Measurements from ENCODE around the gene SEMA4D.

Gene SEMA4D

GRCh38 chr9:89428901-89429890 is 68.7 kb downstream of the SEMA4D start:
- no peak for DNase-seq (ENCODE audit: low spot score)

- DNase-seq (ENCODE audit: low spot score): no peak
These were observed 69.6 kb downstream of the SEMA4D start for GRCh38 chr9:89428222-89428761.

DNA sequence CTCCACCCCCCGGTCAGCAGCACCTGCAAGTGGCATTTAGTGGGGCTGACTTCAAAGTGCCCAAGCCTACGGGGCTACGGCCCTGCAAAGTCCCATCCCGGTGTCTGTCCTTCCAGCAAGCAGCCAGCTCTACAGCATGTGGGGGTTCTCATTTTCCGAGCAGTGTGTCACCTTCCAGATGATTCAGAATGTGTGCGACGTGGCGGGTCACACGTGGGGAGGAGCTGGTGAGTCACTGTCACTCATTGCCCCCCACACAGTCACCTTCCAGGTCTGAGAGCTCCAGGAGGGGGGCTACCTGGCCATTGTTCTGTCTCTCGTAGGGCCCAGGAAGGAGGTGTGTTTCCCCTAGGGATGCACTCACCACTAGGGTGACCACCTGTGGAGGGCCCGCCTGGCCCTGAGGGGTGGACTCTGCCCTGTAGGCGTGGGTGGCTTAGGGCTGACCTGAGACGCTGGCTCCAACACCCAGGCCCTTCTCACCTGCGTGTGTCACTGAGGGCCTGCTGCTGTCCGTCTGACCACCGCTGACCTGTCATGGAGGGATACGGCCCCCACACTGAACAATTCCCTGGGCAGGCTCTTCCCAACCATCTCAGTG is 70.2 kb downstream of the SEMA4D start:
- no peak for DNase-seq (ENCODE audit: low spot score)

DNA sequence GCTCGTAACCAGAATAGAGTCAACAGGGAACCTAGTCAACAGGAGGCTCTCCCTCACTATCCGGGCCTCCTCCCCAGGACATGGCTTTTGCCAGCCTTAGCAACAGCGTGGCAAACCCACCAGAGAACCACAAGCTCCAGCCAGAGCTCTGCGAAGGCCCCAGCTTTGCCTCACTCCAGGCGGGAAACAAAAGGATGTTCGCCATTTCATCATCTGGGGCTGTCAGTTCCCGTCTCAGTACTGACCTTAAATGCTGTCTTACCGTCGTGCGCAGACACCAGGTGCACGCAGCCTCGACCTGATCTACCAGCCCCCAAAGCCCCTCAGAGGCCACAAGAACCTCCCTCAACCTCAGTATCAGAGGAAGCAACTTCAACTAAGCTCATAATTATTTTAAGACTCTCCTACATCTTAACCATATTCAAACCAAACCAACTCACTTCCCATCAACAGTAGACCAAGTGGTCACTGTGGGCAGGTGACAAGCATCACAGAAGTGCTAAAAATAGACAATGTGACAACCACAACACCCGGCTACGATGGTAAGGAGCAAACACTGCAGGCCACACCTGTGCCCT is 71.4 kb downstream of the SEMA4D start:
- DNase-seq (ENCODE audit: low spot score): no peak

GRCh38 chr9:89425921-89426383 is 72.0 kb downstream of the SEMA4D start:
- DNase-seq (ENCODE audit: low spot score): peak; percentile 79

- no peak for DNase-seq (ENCODE audit: low spot score)
These were observed 72.7 kb downstream of the SEMA4D start for GRCh38 chr9:89425024-89425805.

DNA sequence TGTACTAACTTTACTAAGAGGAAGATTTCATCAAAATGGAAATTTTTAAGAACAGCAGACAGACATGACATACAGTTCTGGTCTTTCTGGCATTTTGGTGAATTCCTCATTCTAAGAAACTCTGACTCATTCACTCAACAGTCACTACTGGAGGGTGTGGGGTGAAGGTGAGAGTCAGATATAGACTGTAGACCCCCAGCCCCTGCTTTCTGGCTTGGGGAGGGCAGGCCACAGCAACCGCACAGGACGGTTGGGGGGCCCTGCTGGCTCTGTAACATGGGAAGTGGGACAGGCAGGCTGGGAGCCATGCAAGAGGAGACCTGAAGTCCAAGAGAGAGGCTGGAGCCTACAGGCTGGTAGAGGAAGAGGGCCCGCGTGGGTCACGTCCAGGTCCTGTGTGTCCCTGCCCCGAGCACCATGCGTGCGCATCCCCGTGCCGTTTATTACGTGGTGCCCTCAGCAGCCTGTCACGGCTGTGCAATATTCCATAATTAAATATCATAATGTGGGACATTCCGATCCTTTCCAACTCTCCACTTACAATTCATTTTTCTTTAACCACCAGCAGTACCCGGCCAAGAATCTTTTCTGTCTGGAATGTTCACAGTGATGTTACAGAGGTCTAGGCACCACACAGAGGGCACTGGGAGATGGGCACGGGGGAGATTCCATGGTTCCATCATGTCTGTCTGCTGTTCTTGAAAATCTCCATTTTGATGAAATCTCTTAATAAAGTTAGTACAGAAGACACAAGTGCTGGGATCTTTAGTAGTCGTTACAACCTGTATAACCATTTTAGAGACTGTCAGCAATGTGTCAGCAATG is 75.5 kb downstream of the SEMA4D start:
- no peak for DNase-seq (ENCODE audit: low spot score)

DNA sequence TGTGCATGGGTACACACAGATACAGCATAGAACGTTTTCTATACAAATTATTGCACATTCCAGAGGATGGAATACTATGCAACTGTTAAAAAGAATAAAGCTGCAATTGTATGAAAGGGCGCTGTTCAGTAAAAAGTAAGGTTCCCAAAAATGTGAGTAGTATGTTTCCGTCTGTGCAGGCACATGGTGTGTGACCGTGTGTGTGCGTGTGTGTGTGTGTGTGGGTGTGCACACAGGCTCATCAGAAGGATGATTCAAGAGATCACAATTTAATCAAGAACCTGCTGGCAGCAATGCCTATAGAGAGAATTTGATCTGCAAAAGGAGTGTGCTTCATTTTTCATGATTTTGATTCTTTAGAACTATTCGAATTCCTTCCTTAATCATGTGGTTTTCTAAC is 76.3 kb downstream of the SEMA4D start:
- no peak for DNase-seq (ENCODE audit: low spot score)

DNA sequence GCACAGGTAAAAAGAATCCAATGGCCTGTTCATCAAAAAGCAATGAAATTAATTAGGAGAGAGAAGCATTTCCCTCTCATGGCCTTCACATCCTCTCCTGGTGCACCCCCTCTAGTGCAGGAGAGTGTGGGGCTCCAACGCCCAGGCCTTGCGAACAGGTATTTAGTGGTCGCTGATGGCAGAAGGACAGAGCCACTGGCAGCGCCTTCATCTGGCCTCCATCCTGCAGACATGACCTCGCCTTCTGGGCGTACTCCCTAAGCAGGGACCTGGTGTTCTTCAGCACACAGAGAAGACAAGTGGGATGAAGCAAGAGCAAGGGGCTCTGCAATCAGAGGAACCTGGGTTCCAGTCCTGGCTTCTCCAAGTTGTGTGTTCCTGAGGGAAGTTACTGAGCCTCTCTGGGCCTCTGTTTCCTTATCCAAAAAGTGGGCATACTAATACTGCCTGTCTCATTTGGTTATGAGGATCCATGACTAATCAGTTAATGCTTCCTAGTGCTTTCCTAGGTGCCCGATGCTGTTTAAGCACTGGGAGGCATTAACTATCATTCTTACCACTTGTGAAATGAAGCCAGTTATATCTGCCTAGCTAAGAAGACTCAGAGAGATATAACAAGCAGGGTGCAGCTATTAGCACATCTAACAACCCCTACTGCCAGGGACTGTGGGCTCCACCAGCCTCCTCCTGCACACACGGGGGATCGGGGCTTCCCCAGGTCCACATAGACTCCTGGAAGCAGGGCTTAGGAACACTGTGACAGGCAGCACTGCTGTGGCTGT is 77.3 kb downstream of the SEMA4D start:
- no peak for DNase-seq (ENCODE audit: low spot score)

GRCh38 chr9:89419978-89420394 is 77.9 kb downstream of the SEMA4D start:
- no peak for DNase-seq (ENCODE audit: low spot score)

- no peak for DNase-seq (ENCODE audit: low spot score)
These were observed 78.9 kb downstream of the SEMA4D start for GRCh38 chr9:89418882-89419640.

- DNase-seq (ENCODE audit: low spot score): no peak
These were observed 79.5 kb downstream of the SEMA4D start for GRCh38 chr9:89418474-89418845.

DNA sequence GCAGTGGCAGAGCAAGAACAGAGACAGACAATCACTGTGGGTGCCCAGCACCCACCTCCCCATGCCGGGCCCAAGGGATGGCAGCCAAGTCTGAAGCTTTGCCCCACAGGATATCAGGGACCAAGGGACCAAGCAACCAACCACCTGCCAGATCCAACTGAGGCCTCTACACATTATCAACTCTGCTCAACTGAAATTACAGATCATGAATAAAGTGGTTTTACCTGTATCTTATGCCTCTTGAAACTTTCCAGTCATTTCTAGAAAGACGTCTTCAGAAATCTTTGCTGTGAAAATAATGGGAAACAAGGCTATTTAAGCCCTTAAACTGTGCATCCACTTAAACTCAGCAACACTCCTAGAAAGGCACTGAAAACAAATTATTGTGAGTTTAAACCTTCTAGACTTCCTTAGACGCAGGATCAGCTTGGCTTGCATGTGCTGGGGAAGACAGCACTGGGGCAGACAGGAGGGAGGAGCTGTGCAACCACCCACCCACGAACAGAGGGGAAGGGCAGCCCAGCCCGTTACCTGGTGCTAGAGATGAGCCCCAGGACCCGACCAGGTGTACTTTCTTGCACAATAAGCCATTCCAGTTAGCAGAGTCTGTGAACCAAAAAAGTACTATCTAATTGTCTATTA is 80.0 kb downstream of the SEMA4D start:
- DNase-seq (ENCODE audit: low spot score): no peak

- no peak for DNase-seq (ENCODE audit: low spot score)
These were observed 83.1 kb downstream of the SEMA4D start for GRCh38 chr9:89414670-89415324.

- DNase-seq (ENCODE audit: low spot score): no peak
These were observed 83.8 kb downstream of the SEMA4D start for GRCh38 chr9:89413963-89414638.

DNA sequence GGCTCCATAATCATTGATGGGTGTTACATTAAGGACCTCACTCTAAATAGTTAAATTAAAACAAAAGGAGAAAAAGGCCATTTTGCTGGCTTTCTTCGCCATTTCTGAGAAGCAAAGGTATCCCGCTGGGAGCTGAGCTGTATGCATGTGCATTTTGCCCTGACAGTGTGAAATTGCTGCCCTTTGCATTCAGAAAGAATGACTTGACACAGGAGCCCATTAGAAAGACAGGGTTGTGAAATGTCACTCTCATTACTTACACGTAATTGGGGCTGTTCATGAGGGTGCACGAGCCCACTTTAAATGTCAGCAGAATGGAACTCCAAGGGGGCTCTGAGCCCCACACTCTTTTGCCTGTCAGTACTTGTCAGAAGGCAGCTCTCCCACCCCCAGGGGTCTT is 85.0 kb downstream of the SEMA4D start:
- DNase-seq (ENCODE audit: low spot score): no peak

DNA sequence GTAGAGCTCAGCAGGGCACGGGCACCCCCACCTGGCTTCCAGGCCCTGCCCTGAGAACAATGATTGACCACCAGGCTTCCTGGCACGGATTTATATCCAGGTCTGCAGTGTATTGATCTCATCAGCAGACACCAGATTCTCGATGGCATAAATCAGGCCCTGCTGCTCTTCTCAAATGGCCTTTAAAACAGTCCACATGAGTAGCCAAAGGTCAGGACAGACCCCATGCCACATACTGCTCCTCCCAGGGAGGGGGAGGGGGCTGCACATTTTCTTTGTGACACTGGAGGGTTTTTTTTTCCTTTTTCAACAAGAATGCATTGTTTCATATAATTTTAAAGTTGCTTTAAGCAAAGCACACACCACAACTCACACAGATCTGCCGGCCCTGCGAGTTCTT is 85.4 kb downstream of the SEMA4D start:
- DNase-seq (ENCODE audit: low spot score): no peak

GRCh38 chr9:89411759-89412158 is 86.2 kb downstream of the SEMA4D start:
- DNase-seq (ENCODE audit: low spot score): no peak
